ENCODE data around the gene CD99L2.

CD99L2 gene

DNA sequence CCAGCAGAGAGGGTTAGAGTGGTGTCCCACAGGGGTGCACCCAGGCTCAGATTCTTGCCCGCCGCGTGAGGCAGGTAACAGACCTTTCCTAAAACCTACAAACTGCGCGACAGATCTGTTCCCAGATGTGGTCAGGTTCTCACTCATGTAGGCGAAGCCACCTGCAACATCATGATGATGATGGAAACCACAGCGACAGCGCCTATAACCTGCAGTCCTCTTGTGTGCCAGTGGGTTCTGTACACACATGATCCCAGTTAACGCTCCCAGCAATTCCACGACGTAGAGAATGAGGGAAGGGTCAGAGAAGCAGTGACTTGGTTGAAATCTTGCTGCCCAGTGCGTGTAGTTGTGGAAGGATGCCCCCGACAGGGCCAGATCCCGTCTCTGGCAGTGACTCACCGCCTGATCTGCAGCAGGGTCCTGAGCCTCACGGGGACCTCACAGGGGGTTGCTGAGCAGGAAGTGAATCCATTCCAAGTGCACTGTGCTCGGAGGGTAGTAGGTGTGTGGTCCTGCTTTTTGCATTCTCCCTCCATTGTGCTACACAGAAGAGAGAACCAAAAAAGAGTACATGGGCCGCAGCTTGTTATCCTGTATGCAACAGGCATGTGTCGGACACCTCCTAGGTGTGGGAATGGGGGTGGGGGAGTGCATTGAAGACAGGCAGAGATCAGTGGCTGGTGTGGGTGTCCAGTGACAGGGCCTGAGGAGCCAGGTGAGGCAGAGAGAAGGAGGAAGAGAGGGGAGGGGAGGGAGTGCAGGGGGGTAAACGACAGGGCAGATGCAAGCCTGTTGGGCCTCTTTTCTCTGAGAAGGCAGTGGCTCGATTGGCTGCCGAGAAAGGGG lies 138.7 kb downstream of the CD99L2 start:
- no peak for DNase-seq

- no peak for DNase-seq
Observed at GRCh38 chrX:150757371-150757770, 141.1 kb downstream of the CD99L2 start.

DNA sequence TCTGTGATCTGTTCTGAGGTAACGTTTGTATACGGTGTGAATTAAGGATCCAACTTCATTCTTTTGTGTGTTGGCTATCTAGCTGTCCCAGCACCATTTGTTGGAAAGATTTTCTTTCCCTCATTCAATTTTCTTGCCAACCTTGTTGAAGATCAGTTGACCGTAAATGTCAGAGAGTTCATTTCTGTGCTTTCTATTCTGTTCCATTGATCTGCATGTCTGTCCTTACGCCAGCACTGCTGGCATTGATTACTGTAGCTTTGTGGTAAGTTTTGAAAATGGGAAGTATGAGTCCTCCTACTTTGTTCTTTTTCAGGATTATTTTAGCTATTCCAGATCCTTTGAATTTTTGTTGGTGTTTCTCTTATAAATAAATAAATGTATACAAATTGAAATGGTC lies 144.5 kb downstream of the CD99L2 start:
- no peak for DNase-seq

GRCh38 chrX:150753357-150753756 lies 145.1 kb downstream of the CD99L2 start:
- no peak for DNase-seq

- DNase-seq, result no peak
Observed at GRCh38 chrX:150752124-150752523, 146.3 kb downstream of the CD99L2 start.

DNA sequence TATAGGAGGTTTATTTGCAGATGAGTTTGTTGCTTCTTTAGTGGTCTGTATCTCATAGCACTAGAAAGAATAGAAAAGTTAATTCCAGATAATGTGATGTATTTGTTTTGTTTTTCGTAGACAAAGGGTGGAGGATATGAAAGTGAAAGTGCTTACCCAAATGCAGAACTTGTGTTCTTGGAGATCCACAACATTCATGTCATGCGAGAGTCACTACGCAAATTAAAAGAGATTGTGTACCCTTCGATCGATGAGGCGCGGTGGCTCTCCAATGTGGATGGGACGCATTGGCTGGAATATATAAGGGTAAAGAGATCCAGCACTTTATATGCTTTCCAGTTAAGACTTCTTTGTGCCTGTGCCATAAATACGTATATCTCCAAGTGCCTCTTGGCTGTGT lies 162.0 kb downstream of the CD99L2 start:
- DNase-seq, result no peak

DNA sequence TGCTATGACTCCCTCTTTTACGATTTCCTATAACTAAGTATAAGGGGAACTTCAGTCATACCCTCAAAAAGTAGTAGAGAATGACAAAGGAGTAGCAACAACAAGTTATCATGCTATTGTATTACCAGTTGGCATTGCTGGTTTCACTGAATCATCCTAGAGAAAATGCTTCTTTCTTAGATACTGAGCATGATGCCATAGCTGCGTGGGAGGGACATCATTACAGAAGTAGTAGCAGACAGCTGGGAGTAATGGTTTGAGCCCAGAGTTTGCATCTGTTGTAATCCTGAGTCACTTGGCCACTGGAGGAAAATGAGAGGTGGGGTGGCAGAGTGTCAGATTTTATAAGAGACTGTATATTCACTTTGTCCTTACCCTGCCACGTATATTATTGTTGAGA lies 166.7 kb downstream of the CD99L2 start:
- DNase-seq, result no peak

GRCh38 chrX:150730719-150731118 lies 167.7 kb downstream of the CD99L2 start:
- no peak for DNase-seq

GRCh38 chrX:150729956-150730355 lies 168.5 kb downstream of the CD99L2 start:
- DNase-seq, result no peak

DNA sequence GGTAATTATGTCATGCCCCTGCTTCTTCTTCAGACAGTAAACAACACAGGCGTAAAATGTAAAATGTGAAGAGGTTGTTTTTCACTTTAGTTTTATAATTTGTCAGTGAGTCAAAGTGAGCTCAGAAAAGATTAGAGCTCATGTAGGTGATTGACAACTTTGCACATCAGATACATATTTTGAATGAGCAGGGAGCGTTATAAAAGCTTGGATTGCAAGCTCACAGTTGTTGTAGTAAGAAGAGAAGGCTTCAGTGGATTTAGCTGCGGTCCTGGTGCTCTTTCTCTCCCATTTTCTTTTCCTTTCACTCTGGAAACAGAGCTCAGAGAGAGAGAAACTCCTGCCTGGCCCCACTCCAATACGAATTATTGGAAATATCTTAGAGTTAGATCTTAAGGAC lies 178.8 kb downstream of the CD99L2 start:
- no peak for DNase-seq

Measured in activated CD8-positive, alpha-beta memory T cell treated with anti-CD3 and anti-CD28 coated beads, Interleukin-2, amount 50 U/mL, for 4 hours (primary cell).